Activated CD4-positive, alpha-beta T cell treated with anti-CD3 and anti-CD28 coated beads, Interleukin-2, amount 50 U/mL, for 4 hours (primary cell): Measurements from ENCODE around the gene PCNT.
"Not testable (repeated sequence)": the region's sequence is repeated elsewhere in the genome, so short reads cannot be mapped to it uniquely, and the experiment has no call there.

ENCODE experiments used
- DNase-seq, 2 experiments: peaks; one replicate each; pipeline ENCODE4 v3.0.0-alpha.2; 2020

Gene PCNT

DNA sequence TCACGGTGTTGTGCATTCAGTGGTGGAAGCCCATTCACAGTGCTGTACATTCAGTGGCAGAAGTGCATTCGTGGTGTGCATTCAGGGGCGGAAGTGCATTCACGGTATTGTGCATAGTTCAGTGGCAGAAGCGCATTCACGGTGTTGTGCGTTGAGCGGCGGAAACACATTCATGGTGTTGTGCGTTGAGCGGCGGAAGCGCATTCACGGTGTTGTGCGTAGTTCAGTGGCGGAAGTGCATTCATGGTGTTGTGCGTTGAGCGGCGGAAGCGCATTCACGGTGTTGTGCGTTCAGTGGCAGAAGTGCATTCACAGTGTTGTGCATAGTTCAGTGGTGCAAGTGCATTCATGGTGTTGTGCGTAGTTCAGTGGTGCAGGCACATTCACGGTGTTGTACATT lies 60.6 kb downstream of the PCNT start:
- no peak for DNase-seq

- no peak for DNase-seq
Measured at GRCh38 chr21:46385846-46386733, 62.1 kb downstream of the PCNT start.

GRCh38 chr21:46386734-46387088 lies 62.8 kb downstream of the PCNT start:
- DNase-seq: no peak

DNA sequence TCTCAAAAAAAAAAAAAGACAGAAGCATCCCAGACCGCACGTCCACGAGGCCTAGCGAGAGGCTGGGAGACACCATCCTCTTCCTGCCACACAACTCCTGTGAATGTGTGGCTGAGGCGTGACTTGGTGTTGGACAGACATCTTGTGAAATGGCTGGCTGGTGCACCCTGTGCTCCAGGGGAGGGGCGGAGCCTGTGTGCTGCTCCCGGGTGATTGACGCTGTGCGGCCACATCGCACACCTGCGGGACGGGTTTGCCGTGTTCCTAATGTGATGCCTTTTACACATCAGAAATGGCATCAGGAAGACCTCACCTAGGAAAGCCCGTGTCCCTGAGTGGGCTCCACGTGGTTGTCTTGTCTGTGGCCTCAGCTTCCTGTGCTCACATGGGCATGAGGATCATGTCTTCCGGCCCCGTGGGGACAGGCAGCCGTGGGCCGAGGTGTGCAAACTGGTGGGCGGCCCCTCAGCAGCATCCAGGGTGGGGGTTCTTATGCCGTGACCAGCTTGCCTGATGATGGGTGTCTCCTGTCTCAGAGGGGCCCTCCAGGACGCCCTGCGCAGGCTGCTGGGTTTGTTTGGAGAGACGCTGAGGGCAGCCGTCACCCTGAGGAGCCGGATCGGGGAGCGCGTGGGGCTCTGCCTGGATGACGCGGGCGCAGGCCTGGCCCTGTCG lies 64.4 kb downstream of the PCNT start:
- DNase-seq: no peak

DNA sequence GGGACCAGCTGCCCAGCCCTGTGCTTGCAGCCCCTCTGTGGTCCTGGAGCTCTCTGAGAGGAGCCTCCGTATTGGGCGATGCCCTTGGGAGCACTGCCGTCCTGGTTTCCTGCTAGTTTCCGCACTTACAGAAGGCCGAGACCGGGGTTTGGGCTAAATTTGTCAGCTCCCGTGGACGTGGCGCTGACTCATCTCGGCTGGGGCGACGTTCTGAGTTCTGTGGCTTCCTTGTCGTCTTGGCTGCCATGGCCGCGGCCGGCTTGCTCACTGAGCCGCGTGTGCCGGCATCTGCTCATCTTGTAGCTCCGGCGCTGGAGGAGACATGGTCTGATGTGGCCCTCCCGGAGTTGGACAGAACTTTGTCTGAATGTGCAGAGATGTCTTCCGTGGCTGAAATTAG lies 64.9 kb downstream of the PCNT start:
- no peak for DNase-seq

DNA sequence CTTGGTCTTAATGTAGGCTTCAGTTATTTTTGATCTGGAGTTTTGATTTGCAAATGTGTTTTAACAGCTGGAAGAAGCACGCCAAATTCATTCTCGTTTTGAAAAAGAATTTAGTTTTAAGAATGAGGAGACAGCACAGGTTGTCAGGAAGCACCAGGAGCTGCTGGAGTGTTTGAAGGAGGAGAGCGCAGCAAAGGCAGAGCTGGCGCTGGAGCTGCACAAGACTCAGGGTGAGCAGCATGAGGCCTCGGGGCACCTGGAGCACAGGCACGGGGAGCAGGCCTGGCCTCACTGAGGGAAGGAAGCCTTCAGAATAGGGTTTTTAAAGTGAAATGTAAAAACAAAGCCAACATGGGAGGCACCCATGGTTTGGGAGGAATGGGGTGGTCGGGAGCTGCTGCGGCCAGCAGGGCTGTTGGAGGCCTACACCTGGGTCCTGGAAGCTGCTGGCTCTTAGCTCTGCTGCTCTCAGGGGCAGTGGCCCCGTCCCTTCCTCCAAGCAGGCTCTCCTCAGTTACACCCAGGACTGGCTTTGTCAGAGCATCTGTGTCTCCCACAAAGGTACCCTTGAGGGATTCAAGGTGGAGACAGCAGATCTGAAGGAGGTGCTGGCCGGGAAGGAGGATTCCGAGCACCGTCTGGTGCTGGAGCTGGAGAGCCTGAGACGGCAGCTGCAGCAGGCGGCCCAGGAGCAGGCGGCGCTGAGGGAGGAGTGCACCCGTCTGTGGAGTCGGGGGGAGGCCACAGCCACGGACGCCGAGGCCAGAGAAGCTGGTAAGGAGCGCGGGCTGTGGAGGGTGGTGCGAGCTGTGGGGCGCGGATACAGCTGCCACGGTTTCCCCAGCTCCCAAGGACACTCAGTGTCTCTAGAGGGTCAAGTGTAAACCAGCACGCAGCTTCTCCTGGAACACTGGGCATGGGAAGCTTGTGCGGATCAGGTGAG lies 66.9 kb downstream of the PCNT start:
- DNase-seq: no peak

- no peak for DNase-seq
Measured at GRCh38 chr21:46391773-46392172, 67.8 kb downstream of the PCNT start.

- no peak for DNase-seq
Measured at GRCh38 chr21:46392921-46393320, 69.0 kb downstream of the PCNT start.

- DNase-seq: no peak
Measured at GRCh38 chr21:46393451-46393940, 69.5 kb downstream of the PCNT start.

DNA sequence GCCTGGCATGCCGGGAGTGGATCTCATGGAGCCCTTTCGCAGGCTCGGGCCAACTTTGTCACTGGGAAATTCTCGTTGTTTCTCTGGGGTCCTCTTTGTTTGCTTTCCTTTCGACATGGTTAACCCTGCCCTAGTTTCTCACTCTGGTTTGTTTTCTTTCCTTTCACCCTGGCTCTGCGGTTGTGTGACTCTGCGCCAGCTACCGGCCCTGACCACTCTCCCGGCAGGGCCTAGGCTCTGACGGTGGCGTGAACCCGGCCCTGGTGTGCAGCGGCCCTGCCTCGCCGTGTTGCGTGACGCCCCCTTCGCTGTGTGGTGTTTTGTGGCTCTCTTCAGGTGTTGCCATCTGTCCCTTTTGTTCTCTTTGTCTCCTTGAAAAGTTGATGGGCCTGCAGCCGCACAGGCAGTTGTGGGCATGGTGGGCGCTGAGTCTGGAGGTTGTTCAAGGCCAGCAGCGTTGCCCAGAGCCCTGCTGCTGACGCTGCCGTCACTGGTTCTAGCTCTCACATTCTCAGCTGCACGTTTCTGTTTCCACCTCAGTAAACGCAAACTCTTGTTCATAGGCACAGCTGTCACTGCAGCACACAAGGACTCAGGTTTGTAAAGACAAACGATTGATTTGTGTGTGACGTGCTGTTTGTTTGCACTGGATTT lies 70.1 kb downstream of the PCNT start:
- no peak for DNase-seq

DNA sequence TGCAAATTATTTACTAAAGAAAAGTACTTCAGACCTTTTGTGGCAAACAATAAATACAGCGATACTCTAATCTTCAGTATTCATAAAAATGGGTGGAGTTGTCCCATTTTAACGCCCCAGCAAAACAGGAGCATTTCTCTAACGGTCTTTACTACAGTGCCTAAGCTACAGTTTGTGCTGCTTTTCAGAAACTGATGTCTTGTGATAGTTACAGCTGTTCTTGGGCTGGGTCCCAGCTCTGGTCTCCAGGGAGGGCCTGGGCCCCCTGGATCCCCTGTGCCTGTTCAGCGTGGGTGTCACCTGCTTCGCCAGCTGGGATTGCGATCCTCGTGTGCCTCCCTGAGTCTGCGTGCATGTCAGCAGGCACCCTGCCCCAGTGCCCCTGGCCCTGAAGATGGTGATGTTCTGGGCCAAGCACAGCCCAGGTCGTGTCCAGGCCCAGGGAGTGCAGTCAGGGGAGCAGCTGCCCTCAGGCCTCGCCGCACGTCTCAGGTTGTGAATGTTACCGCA lies 70.7 kb downstream of the PCNT start:
- DNase-seq: no peak

DNA sequence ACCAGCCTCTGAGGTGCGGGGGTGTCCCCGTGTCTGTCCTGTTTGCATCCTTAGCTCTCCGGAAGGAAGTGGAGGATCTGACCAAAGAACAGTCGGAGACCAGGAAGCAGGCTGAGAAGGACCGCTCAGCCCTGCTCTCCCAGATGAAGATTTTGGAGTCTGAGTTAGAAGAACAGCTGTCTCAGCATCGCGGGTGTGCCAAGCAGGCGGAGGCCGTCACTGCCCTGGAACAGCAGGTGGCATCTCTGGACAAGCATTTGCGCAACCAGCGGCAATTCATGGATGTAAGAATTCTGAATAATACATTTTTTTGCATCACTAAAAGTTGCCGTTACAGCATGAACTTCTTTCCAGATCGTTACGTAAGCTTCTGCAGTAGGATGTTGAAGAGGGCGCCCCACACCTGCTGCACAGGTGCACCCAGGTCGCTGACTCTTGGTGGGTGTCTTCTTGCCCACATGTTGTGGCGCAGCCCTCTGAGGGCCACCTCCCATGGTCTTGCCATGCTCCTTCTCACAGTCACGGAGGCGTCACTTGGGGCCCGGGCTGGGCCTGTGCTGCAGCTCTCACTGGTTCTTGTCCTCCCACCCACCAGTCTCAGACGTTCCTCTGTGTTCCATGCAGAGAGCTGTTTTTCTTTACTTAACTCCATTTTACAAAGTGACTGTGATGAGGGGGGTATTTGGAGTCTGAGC lies 73.4 kb downstream of the PCNT start:
- no peak for DNase-seq

- DNase-seq: no peak
Measured at GRCh38 chr21:46397993-46398392, 74.0 kb downstream of the PCNT start.

- no peak for DNase-seq
Measured at GRCh38 chr21:46399129-46399528, 75.2 kb downstream of the PCNT start.

DNA sequence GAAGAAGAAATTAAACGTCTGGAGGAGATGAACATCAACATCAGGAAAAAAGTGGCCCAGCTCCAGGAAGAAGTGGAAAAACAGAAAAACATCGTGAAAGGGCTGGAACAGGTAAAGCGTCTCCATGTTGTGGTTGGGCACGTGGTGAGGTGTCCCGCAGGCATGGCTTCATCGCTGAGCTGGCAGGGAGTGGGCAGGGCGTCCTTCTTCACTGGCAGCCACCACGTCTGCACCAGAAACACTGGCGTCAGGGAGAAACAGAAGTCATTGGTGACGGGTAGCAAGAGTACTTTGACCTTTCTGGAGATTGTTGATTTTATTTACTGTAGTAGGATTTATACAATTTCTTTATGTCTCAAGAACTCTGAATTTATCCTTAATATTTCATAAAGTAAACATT lies 75.7 kb downstream of the PCNT start:
- no peak for DNase-seq

GRCh38 chr21:46401186-46401910 lies 77.4 kb downstream of the PCNT start:
- no peak for DNase-seq

GRCh38 chr21:46402421-46402820 lies 78.5 kb downstream of the PCNT start:
- DNase-seq: no peak

DNA sequence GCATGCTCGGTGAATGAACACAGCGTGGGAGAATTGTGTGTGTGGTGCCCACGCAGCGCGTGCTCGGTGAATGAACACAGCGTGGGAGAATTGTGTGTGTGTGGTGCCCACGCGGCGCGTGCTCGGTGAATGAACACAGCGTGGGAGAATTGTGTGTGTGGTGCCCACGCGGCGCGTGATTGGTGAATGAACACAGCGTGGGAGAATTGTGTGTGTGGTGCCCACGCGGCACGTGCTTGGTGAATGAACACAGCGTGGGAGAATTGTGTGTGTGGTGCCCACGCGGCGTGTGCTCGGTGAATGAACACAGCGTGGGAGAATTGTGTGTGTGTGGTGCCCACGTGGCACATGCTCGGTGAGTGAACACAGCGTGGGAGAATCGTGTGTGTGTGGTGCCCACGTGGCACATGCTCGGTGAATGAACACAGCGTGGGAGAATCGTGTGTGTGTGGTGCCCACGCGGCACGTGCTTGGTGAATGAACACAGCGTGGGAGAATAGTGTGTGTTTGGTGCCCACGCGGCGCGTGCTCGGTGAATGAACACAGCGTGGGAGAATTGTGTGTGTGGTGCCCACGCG lies 79.4 kb downstream of the PCNT start:
- not testable (repeated sequence) for DNase-seq

DNA sequence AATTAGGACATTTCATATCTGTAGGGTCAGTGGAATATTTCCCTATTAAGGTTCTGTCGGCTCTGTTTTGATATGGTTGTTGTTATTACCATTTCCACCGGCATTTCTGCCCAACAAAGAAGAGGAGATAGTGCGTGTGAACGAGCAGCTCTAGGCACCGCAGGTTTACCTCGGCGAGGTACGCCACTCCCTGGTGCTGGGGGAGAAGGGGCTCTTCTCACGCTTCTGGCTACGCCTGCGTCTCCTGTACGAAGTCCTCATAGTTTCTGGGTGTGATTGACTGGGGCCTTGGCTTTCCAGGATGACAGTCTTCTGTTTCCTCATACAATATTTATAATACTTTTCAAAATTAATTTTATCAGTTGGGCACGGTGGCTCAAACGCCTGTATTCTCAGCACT lies 80.3 kb downstream of the PCNT start:
- no peak for DNase-seq

DNA sequence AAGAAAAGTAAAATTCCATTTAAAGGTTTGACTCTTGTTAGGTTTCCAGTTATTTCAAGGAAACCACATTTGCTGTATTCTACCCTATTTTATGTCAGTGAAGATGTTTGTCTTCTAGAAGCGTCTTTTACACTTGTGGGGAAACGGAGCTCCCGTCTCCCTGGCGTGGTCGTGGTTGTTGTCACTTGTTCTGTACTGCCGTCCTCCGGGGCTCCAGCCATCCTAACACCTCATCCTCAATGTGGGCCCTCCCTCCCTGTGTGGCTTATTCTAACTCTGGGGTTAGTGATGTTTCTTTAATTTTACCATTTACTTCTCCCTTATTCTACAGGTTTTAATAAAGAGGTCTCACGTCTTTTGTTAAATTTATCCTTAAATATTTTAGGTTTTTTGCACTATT lies 82.0 kb downstream of the PCNT start:
- DNase-seq: no peak
